HK-2 (cell line): ENCODE measurements around the gene SYNJ2.
"Not testable (repeated sequence)": the region's sequence is repeated elsewhere in the genome, so short reads cannot be mapped to it uniquely, and the experiment has no call there.

Source experiments
- DNase-seq: peaks from one replicate; pipeline ENCODE4 v3.0.0-alpha.2; 2018; ENCODE audit not compliant: unreplicated experiment

The SYNJ2 gene

DNA sequence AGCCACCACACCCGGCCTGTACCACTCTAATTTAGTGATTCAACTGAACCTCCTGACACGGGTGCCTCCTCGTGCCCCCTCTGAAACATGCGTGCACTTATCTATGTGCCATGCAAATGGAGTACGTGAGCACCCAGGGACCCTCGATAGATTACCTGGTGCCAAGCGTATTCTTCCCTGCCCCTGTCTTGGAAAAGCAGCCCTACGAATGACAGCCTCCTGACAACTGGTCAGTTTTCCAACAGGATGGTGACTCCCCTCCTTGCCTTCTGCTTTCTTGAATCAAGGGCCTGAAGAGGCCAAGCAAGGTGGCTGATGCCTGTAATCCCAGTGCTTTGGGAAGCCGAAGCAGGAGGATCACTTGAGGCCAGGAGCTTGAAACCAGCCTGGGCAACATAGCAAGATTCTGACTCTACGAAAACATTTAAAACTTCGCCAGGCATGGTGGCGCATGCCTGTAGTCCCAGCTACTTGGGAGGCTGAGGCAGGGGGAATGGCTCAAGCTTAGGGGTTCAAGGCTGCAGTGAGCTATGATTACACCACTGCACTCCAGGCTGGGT is 25.4 kb upstream of the SYNJ2 start:
- no peak for DNase-seq

DNA sequence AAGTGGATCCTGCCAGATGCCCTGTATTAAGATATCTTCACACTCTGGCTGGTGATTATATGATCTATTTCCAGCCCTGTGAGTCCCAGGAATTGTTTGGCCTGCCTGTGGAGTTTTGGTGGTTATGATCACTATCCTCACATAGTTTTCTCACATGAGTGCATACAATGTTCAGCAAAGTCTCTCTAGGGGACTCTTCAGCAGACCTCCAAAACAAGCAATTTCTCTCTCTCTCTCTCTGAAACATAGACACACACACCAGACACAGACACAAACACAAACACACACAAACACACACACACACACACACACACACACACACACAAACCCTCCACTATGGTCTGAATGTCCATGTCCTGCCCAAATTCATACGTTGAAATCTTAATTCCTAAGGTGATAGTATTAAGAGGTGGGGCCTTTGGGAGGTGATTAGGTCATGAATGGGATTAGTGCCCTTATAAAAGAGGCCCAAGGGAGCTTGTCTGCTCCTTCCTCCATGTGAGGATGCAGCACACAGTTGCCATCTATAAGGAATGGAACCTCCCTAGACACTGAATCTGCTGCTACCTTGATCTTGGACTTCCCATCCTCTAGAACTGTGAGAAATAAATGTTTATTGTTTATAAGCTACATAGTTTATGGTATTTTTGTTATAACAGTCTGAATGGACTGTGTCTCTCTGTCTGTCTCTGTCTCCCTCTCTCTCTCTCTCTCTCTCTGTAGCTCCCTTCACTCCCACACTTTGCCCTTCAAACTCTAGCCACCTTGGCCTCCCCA is 22.0 kb upstream of the SYNJ2 start:
- DNase-seq: no peak

DNA sequence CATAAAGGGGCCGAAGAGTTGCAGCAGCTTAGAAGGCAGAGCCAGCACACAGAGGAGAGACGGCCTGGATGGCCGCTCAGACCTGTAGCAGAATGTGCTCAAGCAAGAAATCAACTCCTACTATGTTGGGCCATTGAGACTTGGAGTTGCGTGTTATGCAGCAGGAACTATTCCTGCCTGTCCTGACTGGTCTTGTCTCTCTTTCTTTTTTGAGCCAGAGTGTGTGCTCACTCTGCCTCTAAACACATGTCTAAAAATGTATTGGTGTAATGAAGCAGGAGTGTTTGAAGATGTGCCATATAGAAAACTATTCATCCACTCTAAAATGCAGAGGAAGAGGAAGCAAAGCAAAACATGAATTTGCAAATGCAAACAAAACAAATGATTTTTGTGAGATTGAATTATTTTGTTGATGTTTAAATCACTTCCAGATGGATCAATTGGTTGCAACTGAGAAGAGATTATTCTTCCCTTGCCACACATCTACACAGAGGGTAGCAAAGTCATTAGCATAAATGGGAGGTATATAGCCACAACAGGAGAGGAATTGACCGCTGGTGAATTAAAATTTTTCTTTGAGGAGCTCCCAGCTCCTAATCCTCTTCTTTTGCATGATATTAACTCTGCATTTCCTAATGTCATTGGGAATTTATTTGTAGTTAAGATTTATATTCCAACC is 20.4 kb upstream of the SYNJ2 start:
- DNase-seq: no peak

DNA sequence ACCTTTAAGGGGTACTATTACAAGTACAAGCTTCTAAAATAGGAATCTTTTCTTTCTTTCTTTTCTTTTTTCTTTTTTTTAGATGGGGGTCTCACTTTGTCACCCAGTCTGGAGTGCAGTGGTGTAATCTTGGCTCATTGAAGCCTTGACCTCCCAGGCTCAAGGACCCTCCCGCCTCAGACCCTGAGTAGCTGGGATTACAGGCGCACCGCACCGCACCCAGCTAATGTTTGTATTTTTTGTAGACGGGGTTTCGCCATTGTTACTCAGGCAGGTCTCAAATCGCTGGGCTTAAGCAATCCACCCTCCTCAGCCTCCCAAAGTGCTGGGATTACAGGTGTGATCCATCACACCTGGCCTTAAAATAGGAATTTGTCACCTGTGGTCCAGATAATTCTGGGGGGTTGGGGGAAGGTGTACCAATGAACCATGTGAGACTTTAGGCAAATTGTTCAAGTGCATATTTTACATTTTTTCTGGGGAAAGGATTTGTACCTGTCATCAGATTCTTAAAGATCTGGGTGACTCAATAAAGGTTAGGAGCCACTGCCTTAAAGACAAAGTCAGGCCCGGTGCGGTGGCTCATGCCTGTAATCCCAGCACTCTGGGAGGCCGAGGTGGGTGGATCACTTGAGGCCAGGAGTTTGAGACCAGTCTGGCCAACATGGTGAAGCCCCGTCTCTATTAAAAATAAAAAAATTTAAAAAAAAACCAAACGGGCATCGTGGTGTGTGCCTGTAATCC is 19.7 kb upstream of the SYNJ2 start:
- DNase-seq: no peak

DNA sequence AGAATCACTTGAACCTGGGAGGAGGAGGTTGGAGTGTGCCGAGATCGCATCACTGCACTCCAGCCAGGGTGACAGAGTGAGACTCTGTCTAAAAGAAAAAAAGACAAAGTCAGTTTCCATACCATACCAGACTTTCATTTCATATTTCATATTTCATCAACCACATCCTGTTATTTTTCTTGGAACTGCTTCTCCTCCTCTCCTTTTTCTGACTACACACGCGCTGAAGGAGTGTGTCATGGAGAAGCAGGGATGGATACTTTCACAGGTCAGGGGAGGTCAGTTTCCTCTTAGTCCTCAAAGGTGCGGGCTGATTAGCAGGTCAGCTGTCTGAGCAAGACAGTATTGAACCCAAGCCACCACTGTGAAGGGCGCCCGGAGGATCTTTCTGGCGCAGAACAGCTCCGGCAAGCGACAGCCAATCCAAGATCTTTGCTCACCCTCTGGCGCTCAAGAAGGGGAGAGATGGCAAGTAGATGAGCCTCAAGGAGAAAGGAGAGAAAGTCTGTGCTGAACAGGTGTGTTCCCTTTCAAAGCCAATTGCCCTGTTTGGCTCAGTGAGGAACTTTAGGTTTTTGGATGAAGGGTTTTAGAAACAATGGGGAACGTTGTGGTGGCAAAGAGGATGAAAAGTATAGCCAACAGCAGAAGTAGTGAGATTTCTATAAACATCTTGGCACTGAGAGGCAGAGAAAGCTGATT is 18.9 kb upstream of the SYNJ2 start:
- no peak for DNase-seq

DNA sequence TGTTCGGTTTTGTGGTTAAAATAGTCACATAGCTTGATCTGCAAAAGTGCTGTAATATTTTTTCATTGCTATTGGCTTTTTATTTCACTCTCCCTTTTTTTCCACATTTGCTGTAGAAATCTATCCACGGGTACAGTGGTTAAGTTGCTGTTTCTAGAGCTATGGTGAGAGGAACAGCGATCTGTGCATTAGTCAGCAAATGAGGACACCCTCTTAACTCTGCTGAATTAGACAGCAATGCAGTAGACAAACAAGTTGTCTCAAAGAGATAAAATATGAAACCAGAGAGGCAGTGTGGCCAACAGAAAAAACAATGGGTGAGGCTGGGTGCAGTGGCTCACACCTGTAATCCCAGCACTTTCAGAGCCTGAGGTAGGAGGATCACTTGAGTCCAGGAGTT is 17.6 kb upstream of the SYNJ2 start:
- DNase-seq: no peak

DNA sequence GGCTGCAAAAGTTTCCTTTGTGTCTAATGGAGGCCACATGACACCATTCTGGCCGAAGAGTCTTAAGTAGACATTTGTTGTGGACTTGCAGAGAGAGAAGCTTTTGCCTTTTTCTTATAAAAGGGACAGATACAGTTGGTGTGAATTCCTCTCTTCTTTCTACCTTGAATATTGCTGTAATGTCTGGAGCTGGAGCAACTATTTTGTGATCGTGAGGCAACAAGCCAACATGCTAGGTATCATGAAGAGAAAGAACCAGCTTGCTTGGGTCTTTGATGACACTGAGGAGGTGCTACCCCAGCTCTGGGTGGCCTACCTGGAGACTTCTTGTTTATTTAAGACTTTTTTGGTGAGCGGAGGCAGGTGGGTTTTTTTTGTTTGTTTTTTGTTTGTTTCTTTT is 16.3 kb upstream of the SYNJ2 start:
- DNase-seq: no peak

DNA sequence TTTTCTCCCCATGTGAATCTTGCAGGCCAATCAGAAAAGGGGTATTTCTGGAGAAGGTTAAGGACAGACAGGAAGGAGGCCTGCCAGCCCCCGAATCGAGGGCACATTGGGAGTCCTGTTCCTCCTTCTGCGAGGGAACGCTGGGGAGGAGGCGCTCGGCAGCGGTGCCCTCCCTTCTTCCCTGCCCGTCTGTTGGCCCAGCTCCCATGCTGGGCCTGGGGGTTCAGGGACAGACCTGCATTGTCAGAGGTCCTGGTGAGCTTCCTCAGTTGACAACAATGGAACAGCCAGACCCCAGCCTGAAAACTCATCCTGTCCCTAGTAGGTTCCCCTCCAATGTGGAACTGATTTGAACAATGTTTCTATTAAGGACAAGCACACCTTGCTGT is 15.1 kb upstream of the SYNJ2 start:
- DNase-seq: no peak

DNA sequence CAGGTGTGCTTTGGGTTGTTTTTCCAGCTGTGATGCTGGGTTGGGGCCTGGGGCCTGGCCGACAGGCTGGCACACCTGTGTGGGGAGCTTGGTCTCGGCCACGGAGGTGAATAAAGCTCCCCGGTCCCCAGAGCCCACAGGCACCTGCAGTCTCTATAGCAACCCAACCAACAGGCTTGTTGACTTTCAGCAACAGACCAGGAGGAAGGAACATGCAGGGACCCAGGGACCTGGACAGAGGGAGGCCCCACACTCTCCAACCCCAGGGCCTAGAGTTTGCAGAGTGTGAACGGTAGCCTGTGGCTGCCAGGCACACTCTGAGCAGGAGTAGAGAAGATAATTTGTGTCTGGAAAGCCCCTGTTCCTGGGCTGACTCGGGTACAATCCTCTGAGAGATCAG is 14.6 kb upstream of the SYNJ2 start:
- DNase-seq: no peak

DNA sequence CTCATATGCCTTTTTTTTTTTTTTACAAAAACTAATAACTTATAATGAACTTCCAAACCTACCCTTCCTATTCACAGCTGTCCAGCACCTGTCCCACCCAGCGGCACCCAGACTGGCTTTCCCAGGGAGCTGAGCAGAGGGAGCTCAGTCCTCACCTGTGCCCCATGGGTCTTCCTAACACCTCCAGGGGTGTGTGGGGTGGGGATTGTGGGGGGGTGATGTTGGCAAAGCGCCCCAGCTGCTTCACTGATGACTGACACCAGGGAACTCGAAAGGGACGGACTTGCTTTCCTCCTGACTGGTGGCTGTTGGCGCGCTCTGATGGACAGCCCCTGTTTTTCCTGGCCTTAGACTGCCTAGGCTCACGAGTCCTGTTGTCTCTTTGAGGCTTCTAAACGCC is 14.2 kb upstream of the SYNJ2 start:
- DNase-seq: no peak

DNA sequence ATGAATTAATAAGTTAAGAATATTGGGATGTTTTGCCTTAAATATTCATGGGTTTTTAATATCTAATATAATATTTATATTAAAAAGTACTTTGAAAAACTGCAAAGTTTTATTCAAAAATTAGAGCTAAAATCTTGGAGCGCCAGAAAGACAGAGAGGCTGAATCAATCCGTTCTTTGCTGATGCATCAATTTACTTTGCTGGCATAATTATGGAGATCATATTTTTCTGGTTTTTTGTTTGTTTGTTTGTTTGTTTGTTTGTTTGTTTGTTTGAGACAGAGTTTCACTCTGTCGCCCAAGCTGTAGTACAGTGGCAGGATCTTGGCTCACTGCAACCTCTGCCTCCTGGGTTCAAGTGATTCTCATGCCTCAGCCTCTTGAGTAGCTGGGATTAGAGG is 9.5 kb upstream of the SYNJ2 start:
- not testable (repeated sequence) for DNase-seq

DNA sequence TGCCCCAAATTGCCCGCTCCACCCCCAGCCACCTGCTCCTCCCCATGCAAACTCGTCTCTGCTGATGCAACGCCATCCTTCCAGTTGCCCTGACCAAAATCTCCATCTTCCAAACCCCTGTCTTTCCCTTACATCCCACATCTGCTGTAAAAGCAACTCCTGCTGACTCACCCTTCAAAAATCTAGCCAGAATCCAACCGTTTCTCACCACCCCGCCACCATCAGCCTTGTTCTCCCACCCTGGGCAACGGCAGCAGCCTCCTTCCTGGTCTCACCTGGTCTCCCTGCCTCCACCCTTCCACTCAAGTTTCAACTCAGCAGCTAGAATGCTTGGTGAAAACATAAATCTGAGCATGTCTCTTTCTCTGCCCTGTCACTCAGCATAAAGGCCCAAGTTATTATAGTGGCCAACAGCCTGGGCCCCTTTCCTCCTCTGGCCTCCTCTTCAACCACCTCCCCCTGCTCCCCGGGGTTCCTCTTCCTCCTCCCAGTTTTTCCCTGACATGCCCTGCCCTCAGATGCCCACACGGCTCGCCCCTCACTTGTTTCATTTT is 7.2 kb upstream of the SYNJ2 start:
- DNase-seq: no peak

DNA sequence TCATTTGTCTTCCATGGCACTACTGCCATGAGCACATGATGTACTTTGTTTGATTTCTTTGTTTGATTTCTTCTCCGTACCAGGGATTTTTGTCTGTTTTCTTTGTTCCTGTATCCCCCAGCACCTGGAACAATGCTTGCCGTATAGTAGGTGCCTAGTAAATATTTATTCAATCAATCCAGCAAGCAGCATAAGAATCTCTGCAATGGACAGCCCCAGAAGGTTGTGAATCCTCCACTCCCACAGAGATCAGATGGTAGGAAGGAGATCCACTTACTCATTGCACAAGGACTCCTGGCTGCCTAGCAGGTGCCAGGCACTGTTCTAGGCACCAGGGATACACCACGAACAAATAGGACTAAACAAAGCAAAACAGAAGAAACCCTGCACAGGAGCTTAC is 6.7 kb upstream of the SYNJ2 start:
- DNase-seq: no peak

DNA sequence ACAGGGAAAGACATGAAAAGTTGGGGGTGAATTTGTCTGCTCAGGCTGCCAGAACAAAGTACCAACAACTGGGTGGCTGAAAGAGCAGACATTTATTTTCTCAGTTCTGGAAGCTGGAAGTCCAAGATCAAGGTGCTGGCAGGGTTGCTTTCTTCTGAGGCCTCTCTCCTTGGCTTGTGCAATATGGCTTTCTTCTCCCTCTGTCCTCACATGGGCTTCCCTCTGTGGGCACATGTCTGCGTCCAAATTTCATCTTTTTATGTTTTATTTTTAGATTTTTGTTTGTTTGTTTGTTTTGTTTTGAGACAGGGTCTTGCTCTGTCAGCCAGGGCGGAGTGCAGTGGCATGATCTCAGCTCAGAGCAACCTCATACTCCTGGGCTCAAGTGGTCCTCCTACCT is 6.2 kb upstream of the SYNJ2 start:
- no peak for DNase-seq

DNA sequence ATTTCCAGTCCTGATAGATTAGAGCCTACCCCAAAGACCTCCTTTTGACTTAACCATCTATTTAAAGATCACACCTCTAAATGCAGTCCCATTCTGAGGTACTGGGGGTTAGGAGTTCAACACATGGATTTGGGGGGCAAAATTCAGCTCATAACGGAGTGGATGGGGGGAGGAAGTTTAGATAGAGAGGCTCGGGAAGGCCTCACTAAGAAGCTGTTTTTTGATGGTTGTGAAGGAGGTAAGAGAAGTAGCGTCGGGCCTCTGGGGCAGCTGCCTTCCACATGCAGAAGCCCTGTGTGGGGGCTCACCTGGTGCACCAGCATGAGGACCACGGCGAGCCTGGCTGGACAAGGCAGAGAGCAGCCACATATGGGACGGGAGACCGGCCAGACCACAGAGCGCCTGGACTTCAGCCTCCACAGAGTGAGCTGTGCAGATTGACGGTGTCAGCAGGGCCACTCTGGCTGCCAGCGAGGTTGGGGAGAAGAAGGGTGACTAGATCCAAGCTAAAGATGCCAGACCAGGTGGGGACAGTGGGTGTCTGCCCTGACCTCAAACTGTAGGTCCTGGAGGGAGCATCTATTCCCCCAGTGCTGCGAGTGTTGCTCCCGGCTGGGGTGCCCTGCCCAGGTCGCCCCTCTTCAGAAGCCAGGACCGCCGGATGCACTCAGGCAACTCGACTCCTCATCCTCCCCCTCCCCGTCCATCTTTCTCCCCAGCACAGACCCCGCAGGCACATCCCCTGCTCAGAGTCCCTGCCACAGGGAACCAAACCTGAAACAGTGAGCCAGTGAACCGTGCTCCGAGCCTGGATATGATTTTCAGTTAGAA is 5.1 kb upstream of the SYNJ2 start:
- no peak for DNase-seq

DNA sequence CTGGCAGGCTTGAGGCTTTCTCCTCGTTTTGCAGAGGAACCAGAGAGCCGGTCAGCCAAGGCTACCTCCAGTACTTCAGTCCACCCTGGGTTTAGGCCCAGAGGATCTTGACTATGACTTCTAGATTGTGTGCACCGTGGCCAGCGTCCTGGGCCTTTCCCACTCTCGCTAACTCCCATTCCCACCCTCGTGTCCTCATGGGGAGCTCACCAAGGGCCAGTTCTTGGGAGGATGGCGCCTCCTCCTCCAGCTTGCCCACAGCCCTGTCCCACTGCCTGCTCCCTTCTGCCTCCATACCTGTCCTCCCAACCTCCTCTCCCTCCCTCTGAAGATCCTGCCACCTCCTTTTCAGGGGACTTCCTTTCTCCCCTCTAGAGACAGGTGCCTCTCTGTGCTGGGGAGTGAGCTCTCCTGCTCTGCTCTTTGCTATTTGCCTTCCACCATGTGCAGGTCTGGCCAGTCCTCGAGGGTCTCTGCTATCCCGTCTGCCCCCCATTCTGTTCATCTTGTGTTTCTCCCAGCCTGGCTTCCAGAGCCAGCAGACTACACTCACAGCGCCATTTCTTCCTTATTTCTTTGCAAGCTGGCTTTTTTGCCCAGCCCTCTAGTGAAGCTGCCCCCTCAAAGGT is 4.4 kb upstream of the SYNJ2 start:
- no peak for DNase-seq

DNA sequence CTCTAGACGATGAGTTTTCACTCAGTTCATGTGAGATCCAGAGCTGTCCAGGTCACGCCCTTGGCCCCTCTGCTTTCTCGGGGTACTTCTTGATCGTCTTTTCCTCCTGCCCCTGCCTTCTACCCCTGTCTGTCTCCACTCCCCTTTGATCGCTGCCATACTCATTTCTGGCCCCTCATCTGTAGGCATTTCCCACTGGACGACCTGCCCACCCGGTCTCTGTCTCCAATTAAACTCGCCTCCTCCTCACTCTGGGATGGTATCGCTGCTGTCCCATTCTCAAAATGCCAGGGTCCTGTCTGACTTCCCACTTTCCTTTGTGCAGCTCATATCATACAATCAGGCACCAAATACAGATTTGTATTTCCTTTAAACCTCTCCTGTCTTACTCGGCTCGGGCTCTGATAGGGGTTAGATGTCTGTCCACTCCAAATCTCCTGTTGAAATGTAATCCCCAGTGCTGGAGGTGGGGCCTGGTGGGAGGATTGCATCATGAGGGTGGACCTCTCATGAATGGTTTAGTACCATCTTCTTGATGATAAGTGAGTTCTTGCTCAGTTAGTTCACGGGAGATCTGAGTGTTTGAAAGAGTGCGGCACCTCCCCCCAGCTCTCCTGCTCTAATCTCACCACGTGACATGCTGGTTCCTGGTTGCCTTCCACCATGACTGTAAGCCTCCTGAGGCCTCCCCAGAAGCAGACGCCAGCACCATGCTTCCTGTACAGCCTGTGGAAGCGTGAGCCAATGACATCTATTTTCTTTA is 3.5 kb upstream of the SYNJ2 start:
- DNase-seq: no peak

DNA sequence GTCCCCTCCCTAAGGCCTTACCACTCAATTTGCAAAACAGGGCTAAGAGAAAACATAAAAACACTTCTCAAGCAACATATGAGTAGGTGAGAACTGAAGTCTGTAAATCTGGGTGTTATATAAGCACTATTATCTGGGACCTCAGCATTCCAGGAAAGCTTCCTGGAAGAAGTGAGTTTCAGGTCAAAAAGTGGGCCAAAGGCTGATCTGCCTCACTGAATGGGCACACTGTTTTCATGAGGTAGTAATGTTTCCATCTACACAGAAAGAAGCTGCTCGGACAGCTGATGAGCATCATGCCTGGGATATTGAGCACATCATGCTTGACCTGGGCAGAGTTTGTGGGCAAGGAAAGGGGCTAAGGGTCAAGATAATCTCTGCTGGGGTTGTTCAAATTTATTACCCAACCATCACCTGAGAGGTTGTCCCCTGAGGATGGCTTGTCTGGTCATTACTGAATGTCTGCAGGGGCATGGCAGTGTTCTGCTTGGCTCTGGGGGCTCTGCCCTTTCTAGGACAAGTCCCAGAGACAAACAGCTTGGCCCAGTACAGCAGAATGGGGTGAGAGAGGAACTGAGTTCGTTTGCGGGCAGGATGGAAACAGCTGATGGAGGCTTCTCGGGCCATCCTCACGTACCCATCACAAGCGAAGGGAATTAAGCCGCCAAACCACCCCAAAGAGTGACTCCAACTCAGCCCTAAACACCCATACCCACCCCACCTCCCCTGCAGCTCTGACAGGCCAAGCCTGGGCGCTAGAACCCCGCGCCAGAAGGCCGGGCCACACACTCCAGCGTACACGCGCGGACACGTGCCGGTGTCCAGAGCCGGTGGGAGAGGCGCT is 1.2 kb upstream of the SYNJ2 start:
- DNase-seq: no peak

DNA sequence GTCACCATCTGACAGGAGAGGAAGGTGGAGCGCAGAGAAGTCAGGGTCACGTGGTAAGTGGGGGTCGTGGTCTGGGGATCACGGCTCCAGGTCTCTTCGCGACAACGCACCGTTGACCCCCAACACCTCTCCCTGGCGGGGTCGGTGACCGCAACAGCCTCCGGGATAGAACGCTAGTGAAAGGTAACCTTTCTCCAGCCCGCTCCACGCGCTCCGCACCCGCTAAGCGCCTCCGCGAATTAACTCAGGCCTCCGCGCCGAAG is 600 bp upstream of the SYNJ2 start:
- no peak for DNase-seq
